Brain pericyte (primary cell): ENCODE data around the gene FGF22.
"Not testable (repeated sequence)": the region's sequence is repeated elsewhere in the genome, so short reads cannot be mapped to it uniquely, and the experiment has no call there.

Experiments
- DNase-seq: peaks from one replicate; pipeline ENCODE4 v3.0.0-alpha.2; 2012; ENCODE audit warnings: low read depth, low spot score

Gene FGF22

DNA sequence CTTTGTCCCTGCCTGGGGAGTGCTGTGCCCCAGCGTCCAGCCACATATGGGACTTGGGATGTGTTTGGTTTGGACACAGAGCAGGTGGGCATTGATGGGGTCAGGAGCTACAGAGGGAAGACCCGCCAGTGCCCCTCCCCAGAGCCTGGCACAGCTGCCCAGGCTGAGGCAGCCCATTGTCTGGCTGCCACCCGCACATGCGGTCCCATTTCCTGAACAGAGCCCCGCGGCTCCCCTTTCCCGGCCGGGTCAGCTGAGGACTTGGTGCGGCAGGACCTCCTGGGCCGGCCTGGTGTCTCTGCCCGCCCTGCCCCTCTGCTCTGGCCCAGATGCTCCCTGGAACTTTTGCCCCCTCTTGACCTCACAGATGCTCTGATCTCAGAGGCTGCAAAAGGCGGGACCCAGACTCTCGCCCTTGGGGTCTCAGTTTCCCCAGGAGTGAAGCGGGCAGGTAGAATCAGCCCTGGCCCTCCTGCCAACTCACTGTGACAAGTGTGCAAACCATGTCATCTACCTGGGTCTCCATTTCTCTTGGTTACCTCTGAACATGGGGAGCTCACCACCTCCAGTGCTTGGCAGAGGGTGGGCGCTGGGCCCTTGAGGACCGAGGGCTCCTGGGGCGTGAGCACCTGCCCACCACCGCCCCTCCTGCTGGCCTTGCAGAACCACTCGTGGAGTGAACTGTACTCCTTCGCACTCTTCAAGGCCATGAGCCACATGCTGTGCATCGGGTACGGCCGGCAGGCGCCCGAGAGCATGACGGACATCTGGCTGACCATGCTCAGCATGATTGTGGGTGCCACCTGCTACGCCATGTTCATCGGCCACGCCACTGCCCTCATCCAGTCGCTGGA is 32.2 kb upstream of the FGF22 start:
- no peak for DNase-seq

DNA sequence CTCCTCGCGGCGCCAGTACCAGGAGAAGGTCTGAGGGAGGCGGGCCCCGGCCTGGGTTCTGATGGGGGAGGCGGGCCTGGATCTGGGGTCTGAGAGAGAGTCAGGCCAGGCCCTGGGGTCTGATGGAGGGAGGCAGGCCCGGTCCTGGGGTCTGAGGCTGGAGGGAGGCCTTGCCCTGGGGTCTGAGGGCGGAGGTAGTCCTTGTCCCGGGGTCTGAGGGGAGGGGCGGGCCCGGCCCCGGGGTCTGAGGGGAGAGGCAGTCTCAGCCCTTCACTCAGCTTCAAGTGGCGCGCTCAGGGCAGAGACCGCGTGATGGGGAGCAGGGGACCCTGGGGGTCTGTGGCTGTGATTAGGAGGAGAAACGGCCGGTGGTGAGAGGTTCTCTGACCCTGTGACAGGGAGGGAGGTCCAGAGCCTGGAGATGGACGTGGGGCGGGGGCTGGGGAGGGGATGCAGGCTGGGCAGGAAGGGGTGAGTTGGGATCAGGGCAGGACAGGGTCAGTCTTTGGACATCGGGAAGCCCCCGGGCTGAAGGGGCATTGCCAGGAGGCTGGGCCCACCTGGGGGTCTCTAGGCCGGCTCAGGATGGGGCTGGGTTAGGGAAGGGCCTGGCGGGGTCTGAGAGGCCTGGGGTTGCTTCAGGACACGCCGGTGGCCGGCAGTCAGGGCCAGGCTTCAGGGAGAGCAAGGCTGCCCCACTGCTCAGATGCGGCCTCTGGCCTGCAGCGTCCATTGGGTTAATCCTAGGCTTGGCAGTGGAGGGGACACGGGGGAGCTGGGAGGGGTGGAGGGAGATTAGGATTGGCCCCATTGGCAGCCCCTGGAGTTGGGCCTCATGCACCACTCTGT is 31.3 kb upstream of the FGF22 start:
- DNase-seq, result no peak

DNA sequence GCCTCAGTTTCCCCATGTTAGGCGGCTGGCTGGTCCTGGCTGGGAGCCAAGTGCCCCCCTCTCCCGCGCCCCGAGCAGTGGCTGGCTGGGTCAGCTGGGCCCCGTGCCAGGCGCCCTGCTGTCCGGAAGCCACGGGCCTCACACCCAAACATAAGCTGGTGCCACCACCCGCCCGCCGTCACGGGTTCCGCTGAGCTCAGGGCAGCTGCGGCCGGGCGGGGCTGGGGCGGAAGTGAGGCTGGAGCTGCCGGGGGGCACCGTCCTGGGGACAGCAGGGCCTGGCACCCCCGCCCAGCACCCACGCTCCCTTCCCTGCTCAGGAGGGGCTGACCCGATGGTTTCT is 30.7 kb upstream of the FGF22 start:
- no peak for DNase-seq

DNA sequence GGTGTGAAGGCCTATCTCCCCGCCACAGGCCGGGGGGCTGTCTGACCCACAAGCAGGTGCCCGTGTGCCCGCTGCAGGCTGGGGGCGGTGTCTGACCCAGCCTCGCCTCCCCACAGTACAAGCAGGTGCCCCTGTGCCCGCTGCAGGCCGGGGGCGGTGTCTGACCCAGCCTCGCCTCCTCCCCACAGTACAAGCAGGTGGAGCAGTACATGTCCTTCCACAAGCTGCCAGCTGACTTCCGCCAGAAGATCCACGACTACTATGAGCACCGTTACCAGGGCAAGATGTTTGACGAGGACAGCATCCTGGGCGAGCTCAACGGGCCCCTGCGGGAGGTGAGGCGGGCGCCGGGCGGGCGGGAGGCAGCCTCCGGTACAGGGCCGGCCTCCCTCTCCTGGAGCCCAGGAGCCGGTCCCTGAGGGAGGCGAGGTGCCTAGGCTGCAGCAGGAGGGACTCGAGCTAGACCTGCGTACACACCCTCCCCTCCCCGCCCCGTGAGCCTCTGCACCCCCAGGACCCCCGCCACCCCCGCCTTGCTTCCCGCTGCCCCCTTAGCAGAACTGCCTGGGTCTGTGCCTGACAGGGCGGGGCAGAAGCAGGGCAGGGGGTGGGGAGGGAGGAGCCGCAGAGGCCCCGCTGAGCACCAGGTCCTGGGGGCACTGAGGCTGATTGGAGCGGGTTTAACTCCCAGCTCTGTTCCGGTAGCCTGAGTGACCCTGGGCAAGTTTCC is 29.4 kb upstream of the FGF22 start:
- DNase-seq, result no peak

DNA sequence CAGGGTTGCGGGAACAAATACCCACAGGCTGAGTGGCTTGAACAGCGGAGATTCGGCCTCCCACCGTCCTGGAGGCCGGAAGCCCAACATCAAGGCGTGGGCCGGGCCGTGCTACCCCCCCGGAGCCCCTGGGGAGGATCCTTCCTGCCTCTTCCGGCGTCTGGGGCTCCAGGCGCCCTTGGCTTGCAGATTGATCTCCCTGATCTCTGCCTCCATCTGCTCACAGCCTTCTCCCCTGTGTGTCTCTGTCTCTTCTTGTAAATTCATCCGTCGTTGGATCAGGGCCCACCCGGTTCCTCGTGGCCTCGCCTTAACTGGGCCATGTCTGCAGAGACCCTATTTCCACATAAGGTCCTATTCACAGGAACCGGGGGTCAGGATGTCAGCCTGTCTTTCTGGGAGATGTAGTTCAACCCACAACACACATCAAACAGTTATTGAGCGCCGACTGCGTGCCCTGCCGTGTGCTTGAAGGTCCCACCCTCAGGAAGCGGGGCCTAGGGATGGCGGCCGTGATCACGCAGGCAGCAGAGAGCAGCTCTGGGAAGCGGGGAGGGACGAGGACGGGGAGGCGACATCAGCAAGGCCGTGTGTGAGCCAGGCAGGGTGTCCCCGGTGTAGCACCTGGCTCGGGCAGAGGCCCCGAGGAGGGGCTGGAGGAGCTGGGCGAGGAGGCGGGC is 28.7 kb upstream of the FGF22 start:
- peak; percentile 92 for DNase-seq

DNA sequence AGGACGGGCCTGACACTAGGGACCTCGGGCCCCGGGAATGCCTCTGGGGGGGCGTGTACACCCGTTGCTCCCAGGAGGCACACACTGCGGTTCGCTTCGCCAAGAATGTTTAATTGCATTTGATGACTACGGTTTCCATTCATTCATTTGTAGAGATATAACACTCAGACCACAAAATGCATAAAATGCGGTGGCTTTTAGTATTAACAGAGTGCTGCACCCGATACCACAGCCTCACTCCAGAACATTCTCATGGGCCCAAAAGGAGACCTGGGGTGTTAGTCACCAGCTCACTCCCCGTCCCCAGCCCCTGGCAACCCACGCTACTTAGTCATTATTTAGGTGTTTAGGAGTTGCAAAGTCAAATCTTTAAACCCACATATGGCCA is 28.2 kb upstream of the FGF22 start:
- DNase-seq, result no peak

DNA sequence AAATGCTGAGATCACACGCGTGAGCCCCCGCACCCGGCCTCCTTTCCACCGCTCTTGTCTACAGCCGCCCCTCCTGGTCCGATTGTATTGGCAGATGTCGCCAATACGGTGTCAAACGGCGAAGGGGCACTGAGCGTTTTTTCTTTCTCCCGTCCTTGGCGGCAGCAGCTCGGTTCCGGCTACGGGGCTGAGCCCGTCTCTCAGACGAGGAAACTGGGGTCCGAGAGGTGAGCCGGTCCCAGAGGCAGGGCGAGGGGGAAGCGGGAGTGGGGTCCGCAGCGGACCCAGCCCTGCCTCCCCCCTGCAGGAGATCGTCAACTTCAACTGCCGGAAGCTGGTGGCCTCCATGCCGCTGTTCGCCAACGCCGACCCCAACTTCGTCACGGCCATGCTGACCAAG is 26.7 kb upstream of the FGF22 start:
- DNase-seq, result no peak

DNA sequence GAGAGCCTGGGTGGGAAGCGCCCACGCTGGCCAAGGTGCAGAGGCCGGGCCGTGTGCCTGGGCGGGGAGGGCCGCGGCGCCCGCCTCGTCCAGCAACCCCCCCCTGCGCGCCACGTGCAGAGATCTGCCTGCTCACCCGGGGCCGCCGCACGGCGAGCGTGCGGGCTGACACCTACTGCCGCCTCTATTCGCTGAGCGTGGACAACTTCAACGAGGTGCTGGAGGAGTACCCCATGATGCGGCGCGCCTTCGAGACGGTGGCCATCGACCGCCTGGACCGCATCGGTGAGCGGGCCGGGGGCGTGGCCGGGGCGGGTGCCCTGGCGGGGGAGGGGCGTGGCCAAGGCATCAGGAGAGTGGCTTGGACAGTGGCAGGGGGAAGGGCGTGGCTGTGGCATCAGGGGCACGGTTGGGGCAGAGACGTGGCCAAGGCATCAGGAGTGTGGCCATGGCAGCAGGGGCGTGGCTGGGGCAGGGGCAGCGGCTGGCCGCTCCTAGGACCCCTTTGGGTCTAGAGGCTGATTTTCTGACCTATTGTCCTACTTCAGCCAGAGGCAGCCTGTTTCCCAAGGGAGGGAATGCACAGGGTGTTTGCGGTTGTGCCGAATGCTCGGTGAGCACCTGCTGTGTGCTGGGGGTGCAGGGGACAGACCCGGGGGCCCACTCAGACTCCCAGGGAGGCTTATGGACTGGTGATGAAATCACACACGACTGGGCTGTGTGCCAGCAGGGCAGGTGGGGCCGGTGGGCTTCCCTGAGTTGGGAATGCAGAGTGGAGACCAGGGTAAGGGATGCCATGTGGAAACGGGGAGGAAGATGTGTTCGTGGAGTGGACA is 25.7 kb upstream of the FGF22 start:
- no peak for DNase-seq

DNA sequence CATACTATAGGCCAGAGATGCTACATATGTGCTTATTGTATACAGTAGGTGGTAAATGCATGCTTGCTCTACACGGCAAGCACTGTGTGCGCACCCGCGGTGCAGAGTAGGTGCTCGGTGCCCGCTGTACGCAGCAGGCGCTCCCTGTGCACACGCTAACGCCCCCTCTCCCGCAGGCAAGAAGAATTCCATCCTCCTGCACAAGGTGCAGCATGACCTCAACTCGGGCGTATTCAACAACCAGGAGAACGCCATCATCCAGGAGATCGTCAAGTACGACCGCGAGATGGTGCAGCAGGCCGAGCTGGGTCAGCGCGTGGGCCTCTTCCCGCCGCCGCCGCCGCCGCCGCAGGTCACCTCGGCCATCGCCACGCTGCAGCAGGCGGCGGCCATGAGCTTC is 24.1 kb upstream of the FGF22 start:
- no peak for DNase-seq

DNA sequence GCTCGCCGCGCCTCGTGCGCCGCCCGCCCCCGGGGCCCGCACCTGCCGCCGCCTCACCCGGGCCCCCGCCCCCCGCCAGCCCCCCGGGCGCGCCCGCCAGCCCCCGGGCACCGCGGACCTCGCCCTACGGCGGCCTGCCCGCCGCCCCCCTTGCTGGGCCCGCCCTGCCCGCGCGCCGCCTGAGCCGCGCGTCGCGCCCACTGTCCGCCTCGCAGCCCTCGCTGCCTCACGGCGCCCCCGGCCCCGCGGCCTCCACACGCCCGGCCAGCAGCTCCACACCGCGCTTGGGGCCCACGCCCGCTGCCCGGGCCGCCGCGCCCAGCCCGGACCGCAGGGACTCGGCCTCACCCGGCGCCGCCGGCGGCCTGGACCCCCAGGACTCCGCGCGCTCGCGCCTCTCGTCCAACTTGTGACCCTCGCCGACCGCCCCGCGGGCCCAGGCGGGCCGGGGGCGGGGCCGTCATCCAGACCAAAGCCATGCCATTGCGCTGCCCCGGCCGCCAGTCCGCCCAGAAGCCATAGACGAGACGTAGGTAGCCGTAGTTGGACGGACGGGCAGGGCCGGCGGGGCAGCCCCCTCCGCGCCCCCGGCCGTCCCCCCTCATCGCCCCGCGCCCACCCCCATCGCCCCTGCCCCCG is 23.5 kb upstream of the FGF22 start:
- no peak for DNase-seq

DNA sequence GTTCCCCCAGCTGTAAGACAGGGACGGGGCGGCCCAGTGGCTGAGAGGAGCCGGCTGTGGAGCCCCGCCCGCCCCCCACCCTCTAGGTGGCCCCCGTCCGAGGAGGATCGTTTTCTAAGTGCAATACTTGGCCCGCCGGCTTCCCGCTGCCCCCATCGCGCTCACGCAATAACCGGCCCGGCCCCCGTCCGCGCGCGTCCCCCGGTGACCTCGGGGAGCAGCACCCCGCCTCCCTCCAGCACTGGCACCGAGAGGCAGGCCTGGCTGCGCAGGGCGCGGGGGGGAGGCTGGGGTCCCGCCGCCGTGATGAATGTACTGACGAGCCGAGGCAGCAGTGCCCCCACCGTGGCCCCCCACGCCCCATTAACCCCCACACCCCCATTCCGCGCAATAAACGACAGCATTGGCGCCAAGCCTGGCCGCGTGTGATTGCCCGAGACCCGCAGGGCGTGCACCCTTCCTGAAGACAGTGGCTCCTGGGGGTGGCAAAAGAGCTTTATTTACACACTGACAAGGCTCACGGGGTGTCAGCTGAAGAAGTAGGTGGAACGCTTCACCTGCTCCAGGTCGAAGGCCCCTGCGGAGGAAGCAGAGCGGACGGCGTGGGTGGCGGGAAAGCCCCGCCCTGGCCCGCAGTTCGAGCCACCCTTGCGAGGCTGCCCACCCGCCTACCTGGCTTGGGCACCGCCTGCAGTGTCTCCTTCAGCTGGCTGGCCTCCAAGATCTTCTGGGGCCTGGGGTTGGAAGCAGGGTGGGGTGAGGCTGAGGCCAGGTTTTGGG is 22.7 kb upstream of the FGF22 start:
- no peak for DNase-seq

DNA sequence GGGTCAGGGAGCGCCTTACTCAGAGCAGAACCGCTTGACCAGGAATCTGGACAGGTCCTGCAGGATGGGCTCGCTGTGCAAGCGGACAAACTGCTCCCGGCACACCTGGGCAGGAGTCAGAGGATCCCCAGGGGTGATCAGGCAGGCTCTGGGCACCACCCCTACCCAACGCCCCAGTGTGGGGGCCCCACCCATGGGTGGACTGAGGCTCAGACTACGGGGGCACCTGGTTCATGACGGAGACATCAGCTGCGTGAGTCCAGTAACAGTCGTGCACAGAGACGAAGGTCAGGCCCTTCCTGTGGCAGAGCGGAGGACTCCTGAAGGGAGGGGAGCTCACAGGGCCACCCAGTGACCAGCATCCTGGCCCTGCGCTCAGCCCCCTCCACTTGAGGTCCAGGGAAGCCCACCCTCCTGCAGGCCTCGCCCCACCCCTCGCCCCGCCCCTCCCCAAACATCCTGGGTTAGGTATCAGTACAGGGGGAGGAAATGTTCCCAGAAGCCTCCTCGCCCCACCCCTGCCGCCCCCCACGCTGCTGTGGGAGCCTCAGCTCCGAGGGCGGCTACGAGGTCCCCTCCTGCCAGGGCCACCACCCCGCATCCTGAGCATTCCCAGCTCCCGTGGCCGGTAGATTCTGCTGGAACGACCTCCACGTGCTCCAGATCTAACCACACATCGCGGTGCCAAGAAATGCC is 22.0 kb upstream of the FGF22 start:
- DNase-seq, result no peak

DNA sequence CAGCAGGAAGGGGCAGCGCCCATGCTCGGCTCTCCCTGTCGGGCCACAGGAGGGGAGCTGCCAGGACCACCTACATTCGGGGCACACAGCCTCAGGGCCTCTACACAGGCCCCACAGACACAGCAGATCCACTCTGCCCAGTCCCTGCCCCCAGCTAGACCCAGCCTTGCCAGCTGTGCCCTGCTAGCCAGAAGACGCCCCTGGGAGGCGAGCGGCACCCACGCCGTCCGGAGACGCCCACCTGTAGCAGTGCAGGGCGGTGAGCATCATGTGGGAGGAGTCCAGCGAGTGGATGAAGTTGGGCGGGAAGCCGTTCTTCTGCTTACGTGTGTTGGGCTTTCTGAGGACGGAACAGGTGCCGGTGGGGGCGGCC is 21.4 kb upstream of the FGF22 start:
- no peak for DNase-seq

DNA sequence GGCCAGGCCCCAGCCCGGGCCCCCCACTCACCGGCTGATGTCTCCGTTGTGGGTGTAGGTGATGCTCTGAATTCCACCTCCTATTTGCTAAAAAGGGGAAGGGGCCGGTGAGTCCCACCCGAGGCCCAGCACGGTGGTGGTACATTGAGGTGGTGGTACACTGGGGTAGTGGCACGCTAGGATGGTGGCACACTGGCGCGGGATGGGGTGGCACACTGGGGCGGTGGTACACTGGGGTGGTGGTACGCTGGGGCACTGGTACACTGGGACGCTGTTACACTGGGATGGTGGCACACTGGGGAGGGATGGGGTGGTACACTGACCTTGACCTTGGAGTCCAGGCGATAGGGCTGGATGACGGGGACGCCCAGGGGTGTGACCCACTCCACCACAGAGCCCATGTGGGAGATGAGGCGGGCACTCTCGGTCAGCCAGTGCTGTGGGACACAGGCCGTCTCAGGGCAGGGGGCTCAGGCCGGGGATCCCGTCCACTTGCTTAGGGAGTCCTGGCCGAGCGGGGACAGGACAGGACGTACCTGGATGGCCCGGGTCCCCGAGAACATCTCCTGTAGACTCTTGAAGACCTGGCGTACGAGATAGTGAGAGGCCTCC is 20.9 kb upstream of the FGF22 start:
- no peak for DNase-seq

DNA sequence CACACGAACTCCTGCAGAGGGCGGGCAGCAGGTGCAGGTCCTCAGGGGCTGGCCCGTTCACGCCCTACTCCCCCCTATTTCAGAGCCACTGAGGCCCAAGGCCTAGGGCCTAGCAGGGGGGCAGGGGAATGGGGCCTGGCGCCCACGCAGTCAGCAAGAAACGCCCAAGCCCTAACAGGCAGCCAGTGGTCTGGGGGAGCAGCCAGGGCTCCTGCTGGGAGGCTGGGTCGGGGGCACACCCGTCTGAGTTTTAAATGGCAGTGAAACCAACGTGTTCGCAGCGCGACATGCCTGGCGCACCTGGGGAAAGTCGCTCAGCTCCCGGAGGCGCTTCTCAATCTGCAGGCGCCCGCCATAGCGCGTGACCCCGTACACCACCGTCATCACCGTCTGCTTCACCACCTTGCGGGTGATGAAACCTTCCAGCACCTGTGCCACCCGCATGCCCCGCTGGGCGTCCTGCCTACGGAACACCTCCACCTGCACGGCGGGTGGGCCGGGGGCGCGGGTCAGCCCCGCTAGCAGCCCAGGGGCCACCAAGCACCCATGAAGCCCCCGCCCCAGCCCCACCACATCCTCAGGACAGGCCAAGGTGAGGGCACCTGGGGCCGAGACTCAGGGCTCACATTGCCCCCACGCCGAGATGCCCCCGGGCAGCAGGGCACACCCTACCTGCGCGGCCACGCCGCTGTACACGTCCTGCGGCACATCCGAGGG is 20.2 kb upstream of the FGF22 start:
- DNase-seq, result no peak

DNA sequence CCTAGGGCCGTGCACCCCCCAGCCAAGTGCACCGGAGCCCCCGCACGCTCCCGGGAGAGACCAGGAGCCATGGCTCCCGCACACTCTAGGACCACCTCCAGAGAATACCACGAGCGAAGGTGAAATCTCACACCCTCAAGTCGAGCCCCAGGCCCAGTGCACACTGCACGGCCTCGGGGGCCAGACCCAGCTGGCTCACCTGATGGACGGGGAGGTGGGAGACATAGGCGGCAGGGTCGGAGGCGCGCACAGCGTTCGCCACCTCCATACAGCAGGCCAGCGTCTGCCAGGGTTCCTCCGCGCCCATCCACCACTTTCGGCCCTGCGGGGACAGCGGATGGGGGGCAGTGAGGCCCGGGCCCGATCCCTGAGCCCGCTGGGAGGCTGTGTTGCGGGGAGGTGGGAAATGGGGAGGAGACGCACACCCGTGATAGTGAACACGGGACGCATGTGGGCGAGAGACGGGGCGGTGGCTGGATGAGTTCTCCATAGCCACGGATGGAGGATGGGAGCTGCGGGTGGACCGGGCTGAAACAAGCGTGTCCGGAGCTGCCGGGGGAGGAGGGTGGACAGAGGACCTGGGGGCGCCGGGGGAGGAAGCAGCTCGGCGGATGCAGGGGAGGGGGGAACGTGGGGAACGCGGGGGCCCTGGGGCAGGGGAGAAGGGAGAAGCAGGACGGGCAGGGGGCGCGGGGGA is 19.4 kb upstream of the FGF22 start:
- DNase-seq, result no peak

DNA sequence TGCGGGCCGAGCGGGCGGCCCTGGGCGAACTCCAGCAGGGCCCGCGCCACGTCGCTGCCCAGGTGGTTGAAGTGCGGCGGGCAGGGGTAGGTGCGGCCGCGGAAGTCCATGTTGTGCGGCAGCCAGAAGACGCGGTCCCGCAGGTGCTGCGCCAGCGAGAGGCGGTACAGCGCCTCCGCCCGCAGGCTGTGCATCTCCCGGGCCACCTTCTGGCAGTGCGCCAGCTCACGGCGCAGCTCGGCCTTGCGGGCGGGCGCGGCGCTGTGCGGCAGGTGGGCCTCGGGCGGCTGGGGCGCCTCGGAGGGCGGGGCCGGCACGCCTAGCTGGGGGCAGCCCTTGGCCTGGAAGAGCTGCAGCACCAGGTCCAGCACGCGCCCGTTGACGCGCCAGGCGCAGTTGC is 18.5 kb upstream of the FGF22 start:
- not testable (repeated sequence) for DNase-seq
